Panc1 (cell line): ENCODE measurements around the gene ITGB3. TPM values are rescaled to one million over a fixed set of nuclear protein-coding genes. Genes with fewer than 3 reads are reported as not detected.

Experiments
- ATAC-seq: fragments of 200-7000 bp; cut with Tn5 transposase; 2 replicates; pipeline ENCODE4 v1.9.1; 2020; ENCODE audit warnings: mild to moderate bottlenecking, moderate library complexity
- BruUV-seq: library from RNA; stranded (reverse); fragments of 400-500 nt; replicated peaks from 2 replicates; lab custom pipeline; 2021; lab: Mats Ljungman, UMichigan
- CTCF ChIA-PET: fragments of 300-600 bp; sonication (Branson Sonifier 250); formaldehyde crosslinking; loops from one replicate; lab custom pipeline; 2022; ENCODE audit warnings: antibody characterized with exemption; lab: Charles Lee
- POLR2A ChIA-PET: fragments of 300-600 bp; sonication (Branson Sonifier 250); formaldehyde crosslinking; loops from one replicate; lab custom pipeline; 2022; ENCODE audit warnings: antibody characterized with exemption; lab: Charles Lee
- DNase-seq: peaks from one replicate; pipeline ENCODE4 v3.0.0-alpha.2; 2010; ENCODE audit warnings: low read depth, low spot score
- H3K27ac ChIP-seq: 2 replicates; pipeline ENCODE4 v1.5.1; 2011; ENCODE audit warnings: mild to moderate bottlenecking, low read length, inconsistent platforms
- H3K27me3 ChIP-seq: fragments of 200-500 bp; sonication (Bioruptor generic); 2 replicates; pipeline ENCODE4 v1.6.0; 2014; ENCODE audit warnings: low read length, inconsistent platforms; ENCODE audit not compliant: control insufficient read depth, insufficient read depth
- H3K36me3 ChIP-seq: fragments of 200-500 bp; sonication (Bioruptor generic); 2 replicates; pipeline ENCODE4 v1.5.1; 2014; ENCODE audit warnings: inconsistent platforms, mild to moderate bottlenecking, low read length, moderate library complexity; ENCODE audit not compliant: control insufficient read depth, insufficient read depth
- H3K4me1 ChIP-seq: 2 replicates; pipeline ENCODE4 v1.5.1; 2011; ENCODE audit warnings: inconsistent platforms, mild to moderate bottlenecking, low read length, moderate library complexity; ENCODE audit not compliant: control insufficient read depth, insufficient read depth
- H3K4me3 ChIP-seq, 2 experiments: 2 replicates each; pipeline ENCODE4 v1.5.1; 2011 to 2012; ENCODE audit warnings: low read depth in 2 of 2, low read length in 2 of 2, mild to moderate bottlenecking in 2 of 2, inconsistent platforms in 1 of 2, moderate library complexity in 1 of 2
- H3K9me3 ChIP-seq: fragments of 200-500 bp; sonication (Bioruptor generic); 2 replicates; pipeline ENCODE4 v1.5.1; 2014; ENCODE audit warnings: low read depth, mild to moderate bottlenecking, inconsistent platforms, low read length, moderate library complexity; ENCODE audit not compliant: control insufficient read depth, insufficient read depth
- POLR2AphosphoS5 ChIP-seq: IDR thresholded peaks from 2 replicates; pipeline ENCODE4 v1.6.1; 2012; ENCODE audit warnings: mild to moderate bottlenecking, low read depth, low read length, moderate library complexity
- REST ChIP-seq, 2 experiments: IDR thresholded peaks; 2 replicates each; pipeline ENCODE4 v1.6.1; 2011 to 2012; ENCODE audit warnings: low read depth in 2 of 2, control low read depth in 1 of 2, low read length in 1 of 2, mild to moderate bottlenecking in 1 of 2, moderate library complexity in 1 of 2; ENCODE audit not compliant: insufficient read depth in 1 of 2
- SIN3A ChIP-seq: IDR thresholded peaks from 2 replicates; pipeline ENCODE4 v1.6.1; 2012; ENCODE audit warnings: low read depth, mild to moderate bottlenecking, low read length, moderate library complexity, borderline replicate concordance; ENCODE audit not compliant: insufficient read depth
- TCF7L2 ChIP-seq: IDR thresholded peaks from 2 replicates; pipeline ENCODE4 v1.6.1; 2011; ENCODE audit warnings: mild to moderate bottlenecking, low read depth, low read length, inconsistent platforms
- in situ Hi-C: cut with HindIII; loops from 2 replicates; pipeline ENCODE4 v1.10.0; 2016; ENCODE audit warnings: low sequenced_read_pairs, low pct_unique_long_range_greater_than_20kb
- intact Hi-C: fragments of 100-400 bp; cut with micrococcal nuclease; formaldehyde crosslinking; loops from one replicate; pipeline ENCODE4 v1.10.0; 2022; ENCODE audit not compliant: unreplicated experiment
- total RNA-seq: library from RNA; stranded (reverse); gene quantifications from one replicate; pipeline ENCODE4 v1.2.1, GENCODE V29; 2021; ENCODE audit not compliant: unreplicated experiment
- TF ChIP-seq, protein P1 (sequence below): fragments of 450-650 bp; IDR thresholded peaks from 2 replicates; pipeline ENCODE4 v1.5.1; 2017; ENCODE audit warnings: mild to moderate bottlenecking

The ITGB3 gene
- total RNA-seq, 1 experiment from 2014 or later: 17.6 TPM

GRCh38 chr17:47276868-47277267 lies 23.2 kb downstream of the ITGB3 start:
- Histone ChIP-seq H3K27ac (peak overlapping the region; percentile 57; the same call in 1 of the 2 replicates), H3K4me3 (no peak overlapping the region), H3K27me3 (no peaks in the 10 kb centered on the region), H3K9me3 (no peaks in the 10 kb centered on the region), H3K4me1 (peaks cover 18% of the 10 kb centered on the region), H3K36me3 (no peaks in the 10 kb centered on the region)
- POLR2A ChIA-PET: no interaction called here
- no TSS peak for BruUV-seq
- CTCF ChIA-PET: interaction anchor here (0.5 kb wide), 1 partner anchor 275 kb away, joined by 5 read pairs; no protein-coding TSS in a partner anchor
- intact Hi-C loops (no loop called here), in situ Hi-C loops (no loop called here)
- no peak for DNase-seq
- TF ChIP-seq POLR2AphosphoS5: no peak
- no peak for TF ChIP-seq TCF7L2
- TF ChIP-seq REST (IDR thresholded peaks at IDR 0.05; ENCODE audit: insufficient read depth in 1 of 2, low read depth in 2 of 2, low read length in 1 of 2): no peak
- TF ChIP-seq SIN3A: no peak
- TF ChIP-seq, protein P1, sequence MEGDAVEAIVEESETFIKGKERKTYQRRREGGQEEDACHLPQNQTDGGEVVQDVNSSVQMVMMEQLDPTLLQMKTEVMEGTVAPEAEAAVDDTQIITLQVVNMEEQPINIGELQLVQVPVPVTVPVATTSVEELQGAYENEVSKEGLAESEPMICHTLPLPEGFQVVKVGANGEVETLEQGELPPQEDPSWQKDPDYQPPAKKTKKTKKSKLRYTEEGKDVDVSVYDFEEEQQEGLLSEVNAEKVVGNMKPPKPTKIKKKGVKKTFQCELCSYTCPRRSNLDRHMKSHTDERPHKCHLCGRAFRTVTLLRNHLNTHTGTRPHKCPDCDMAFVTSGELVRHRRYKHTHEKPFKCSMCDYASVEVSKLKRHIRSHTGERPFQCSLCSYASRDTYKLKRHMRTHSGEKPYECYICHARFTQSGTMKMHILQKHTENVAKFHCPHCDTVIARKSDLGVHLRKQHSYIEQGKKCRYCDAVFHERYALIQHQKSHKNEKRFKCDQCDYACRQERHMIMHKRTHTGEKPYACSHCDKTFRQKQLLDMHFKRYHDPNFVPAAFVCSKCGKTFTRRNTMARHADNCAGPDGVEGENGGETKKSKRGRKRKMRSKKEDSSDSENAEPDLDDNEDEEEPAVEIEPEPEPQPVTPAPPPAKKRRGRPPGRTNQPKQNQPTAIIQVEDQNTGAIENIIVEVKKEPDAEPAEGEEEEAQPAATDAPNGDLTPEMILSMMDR: no peak
- peak; percentile 87 for ATAC-seq

DNA sequence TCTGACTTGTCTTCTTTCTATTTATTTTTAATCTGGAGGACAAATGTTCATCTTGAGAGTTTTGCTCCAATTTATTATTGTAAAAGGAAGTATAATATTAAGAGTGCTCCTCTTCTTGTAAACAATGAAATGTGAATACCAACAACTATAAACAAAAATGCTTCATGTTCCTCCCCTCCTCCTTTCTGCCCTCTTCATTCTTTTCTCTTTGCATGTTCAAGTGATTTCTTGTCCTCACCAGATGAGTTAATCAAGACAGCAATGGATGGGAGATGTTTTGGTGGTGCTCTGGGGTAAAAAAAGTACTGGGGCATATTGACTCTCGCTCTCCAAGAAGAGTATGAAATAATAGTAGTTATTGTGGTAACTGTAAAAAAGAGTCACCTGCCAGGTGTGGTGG lies 24.3 kb downstream of the ITGB3 start:
- H3K4me3 ChIP-seq: no peak overlapping the region
- in situ Hi-C loops: no loop called here
- no peaks in the 10 kb centered on the region for H3K27me3 ChIP-seq
- TF ChIP-seq SIN3A: no peak
- TF ChIP-seq REST (IDR thresholded peaks at IDR 0.05; ENCODE audit: insufficient read depth in 1 of 2, low read depth in 2 of 2, low read length in 1 of 2): no peak
- TF ChIP-seq, protein P1: no peak
- no peak for TF ChIP-seq POLR2AphosphoS5
- no peak for TF ChIP-seq TCF7L2
- peaks cover 18% of the 10 kb centered on the region for H3K4me1 ChIP-seq
- no TSS peak for BruUV-seq
- no peak overlapping the region for H3K27ac ChIP-seq
- ChIA-PET CTCF (no interaction called here), POLR2A (no interaction called here)
- H3K9me3 ChIP-seq: no peaks in the 10 kb centered on the region
- no peak for DNase-seq
- intact Hi-C loops: no loop called here
- H3K36me3 ChIP-seq: no peaks in the 10 kb centered on the region
- no peak for ATAC-seq
